ENCODE data around the gene RDX. TPM values are rescaled to one million over a fixed set of nuclear protein-coding genes. Genes with fewer than 3 reads are reported as not detected.

Gene RDX
- total and polyA plus RNA-seq, 2 of the 8 experiments (the other 6 are each of a cell fraction or from before 2014, with no cell fraction given): 27.4 to 100 TPM

DNA sequence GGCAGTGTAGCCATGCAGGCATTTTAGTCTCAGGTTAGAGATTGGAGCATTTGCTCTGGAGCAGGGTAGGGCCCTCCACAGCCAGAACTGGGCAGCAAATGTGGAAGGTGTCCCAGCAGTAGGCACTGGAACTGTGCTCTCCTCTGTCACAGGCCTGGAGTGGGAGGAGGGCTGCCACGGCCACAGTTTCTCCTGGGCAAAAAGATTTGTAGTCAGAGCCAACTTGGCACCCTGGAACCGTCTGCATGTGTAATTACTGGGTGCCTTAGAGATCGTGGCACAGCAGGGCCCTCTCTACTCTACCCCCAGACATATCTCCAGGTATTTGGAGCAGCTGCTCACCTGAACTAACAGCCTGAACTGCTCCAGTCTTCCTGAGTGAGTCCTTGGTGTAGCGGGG lies 109.5 kb downstream of the RDX start (continued):
- no peak for TF ChIP-seq RNF2 (IDR thresholded peaks at IDR 0.05; ENCODE audit: borderline replicate concordance, low read depth, low read length, missing control alignments, poor library complexity, severe bottlenecking)
- no peak for TF ChIP-seq CHD1 (IDR thresholded peaks at IDR 0.05; ENCODE audit: low read depth, low read length)
- no peak for TF ChIP-seq CREB1 (IDR thresholded peaks at IDR 0.05)
- TF ChIP-seq RAD21 (IDR thresholded peaks at IDR 0.05 in 1 of 2, conservative IDR thresholded peaks at IDR 0.05 in 1 of 2; ENCODE audit: low read depth in 2 of 2, low read length in 2 of 2): no peak
- TF ChIP-seq GABPA (IDR thresholded peaks at IDR 0.05; ENCODE audit: borderline replicate concordance, insufficient read depth, low read length): no peak
- TF ChIP-seq TAF1 (IDR thresholded peaks at IDR 0.05; ENCODE audit: low read depth, low read length): no peak

Data from H1 (cell line).